SU-DHL-6 (cell line): ENCODE data around the gene ADSL.

Experiments
- H2AFZ ChIP-seq: fragments of 200-600 bp; sonication (generic); 2 replicates; pipeline ENCODE4 v1.6.1; 2014; ENCODE audit warnings: low read depth, mild to moderate bottlenecking, moderate library complexity, mixed read lengths, antibody characterized with exemption, low read length; ENCODE audit not compliant: severe bottlenecking
- H3F3A ChIP-seq: fragments of 200-600 bp; shearing (Covaris generic); 2 replicates; pipeline ENCODE4 v1.6.0; 2016; ENCODE audit warnings: antibody characterized with exemption, mild to moderate bottlenecking; ENCODE audit not compliant: insufficient read depth
- H3K27ac ChIP-seq: fragments of 200-600 bp; sonication (generic); 2 replicates; pipeline ENCODE4 v1.5.1; 2016; ENCODE audit warnings: low read depth, mild to moderate bottlenecking, low read length, moderate library complexity, mixed read lengths
- H3K27me3 ChIP-seq: fragments of 200-600 bp; sonication (generic), shearing (Covaris generic); 2 replicates; pipeline ENCODE4 v1.6.0; 2014; ENCODE audit warnings: mild to moderate bottlenecking, low read length
- H3K36me3 ChIP-seq: fragments of 200-600 bp; sonication (generic); 2 replicates; pipeline ENCODE4 v1.6.1; 2014; ENCODE audit warnings: mild to moderate bottlenecking, low read length, mixed read lengths
- H3K4me2 ChIP-seq: fragments of 300-600, 200-600 bp; shearing (Covaris generic), sonication (generic); 2 replicates; pipeline ENCODE4 v1.6.0; 2014; ENCODE audit warnings: low read length, low read depth, mild to moderate bottlenecking; ENCODE audit not compliant: poor library complexity, severe bottlenecking
- H3K4me3 ChIP-seq: fragments of 200-600 bp; sonication (generic); 2 replicates; pipeline ENCODE4 v1.5.1; 2014; ENCODE audit warnings: antibody characterized with exemption, low read length, mild to moderate bottlenecking, mixed read lengths; ENCODE audit not compliant: insufficient read depth, poor library complexity, severe bottlenecking
- H3K79me2 ChIP-seq: fragments of 200-600 bp; sonication (generic); 2 replicates; pipeline ENCODE4 v1.6.1; 2014; ENCODE audit warnings: mild to moderate bottlenecking, low read length, moderate library complexity; ENCODE audit not compliant: insufficient read depth
- H3K9ac ChIP-seq: fragments of 200-600 bp; sonication (generic); 2 replicates; pipeline ENCODE4 v1.7.0; 2014; ENCODE audit warnings: mild to moderate bottlenecking, low read length
- H3K9me2 ChIP-seq: fragments of 200-600 bp; sonication (generic); replicated peaks from 2 replicates; pipeline ENCODE4 v1.6.1; 2014; ENCODE audit warnings: low read length; ENCODE audit not compliant: insufficient read depth
- H3K9me3 ChIP-seq: fragments of 200-600 bp; sonication (generic); 2 replicates; pipeline ENCODE4 v1.6.1; 2014; ENCODE audit warnings: low read length, mixed read lengths; ENCODE audit not compliant: insufficient read depth
- H4K20me1 ChIP-seq: fragments of 200-600 bp; sonication (generic); 2 replicates; pipeline ENCODE4 v1.6.1; 2014; ENCODE audit warnings: low read depth, mild to moderate bottlenecking, antibody characterized with exemption, low read length, moderate library complexity, mixed read lengths
- CTCF ChIP-seq: fragments of 200-600 bp; sonication (generic); IDR thresholded peaks from one replicate; pipeline ENCODE4 v1.5.1; 2017; ENCODE audit warnings: antibody characterized with exemption, mild to moderate bottlenecking, low read length, moderate library complexity; ENCODE audit not compliant: insufficient read depth, poor library complexity, severe bottlenecking
- EZH2phosphoT487 ChIP-seq: fragments of 200-600 bp; sonication (generic), shearing (Covaris generic); conservative IDR thresholded peaks from 2 replicates; pipeline ENCODE4 v1.6.1; 2018; ENCODE audit warnings: mild to moderate bottlenecking, antibody characterized with exemption, low read length, moderate library complexity, mixed read lengths

ADSL gene

GRCh38 chr22:40405178-40406062 is 59.1 kb downstream of the ADSL start:
- Histone ChIP-seq H3K79me2 (no peaks in the 10 kb centered on the region), H2AFZ (no peak overlapping the region), H3K36me3 (0 out of 2 replicates have a peak, but pooled peaks cover 5% of the 10 kb centered on the region), H3K9me2 (no peaks in the 10 kb centered on the region), H3K4me3 (no peak overlapping the region), H3K27ac (no peak overlapping the region), H3K9me3 (no peaks in the 10 kb centered on the region), H3F3A (peaks cover 45% of the 10 kb centered on the region), H3K4me2 (no peak overlapping the region), H4K20me1 (no peaks in the 10 kb centered on the region), H3K27me3 (no peaks in the 10 kb centered on the region), H3K9ac (no peak overlapping the region)
- TF ChIP-seq EZH2phosphoT487 (no peak), CTCF (no peak)

DNA sequence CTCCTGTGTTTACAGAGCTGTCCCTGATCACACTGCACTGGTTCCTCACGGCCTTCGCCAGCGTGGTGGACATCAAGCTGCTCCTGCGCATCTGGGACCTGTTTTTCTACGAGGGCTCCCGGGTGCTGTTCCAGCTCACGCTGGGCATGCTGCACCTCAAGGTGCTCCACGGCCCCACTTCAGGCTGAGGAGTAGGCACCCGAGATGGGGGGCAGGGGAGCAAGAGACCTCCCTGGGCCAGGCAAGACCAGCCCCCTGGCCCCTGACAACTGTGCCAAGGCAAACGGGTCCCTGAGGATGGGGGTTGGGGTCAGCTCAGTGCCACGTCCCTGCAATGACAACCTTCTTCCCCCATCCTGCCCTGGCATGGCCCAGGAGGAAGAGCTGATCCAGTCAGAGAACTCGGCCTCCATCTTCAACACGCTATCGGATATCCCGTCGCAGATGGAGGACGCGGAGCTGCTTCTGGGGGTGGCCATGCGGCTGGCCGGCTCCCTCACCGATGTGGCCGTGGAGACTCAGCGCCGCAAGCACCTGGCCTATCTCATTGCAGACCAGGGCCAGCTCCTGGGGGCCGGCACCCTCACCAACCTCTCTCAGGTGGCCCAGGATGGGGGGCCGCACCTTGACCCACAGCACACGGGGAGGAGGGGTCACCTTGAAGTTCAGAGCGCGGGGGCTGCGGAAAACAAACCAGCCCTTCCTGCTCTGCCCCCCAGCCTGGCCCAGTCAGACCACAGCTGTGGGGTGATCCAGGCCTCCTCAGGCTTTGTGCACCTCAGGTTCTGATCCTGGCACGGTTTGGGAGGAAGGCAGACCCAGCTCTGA is 60.0 kb downstream of the ADSL start:
- Histone ChIP-seq H3K27me3 (no peaks in the 10 kb centered on the region), H3K9ac (no peak overlapping the region), H3F3A (peaks cover 47% of the 10 kb centered on the region), H3K27ac (no peak overlapping the region), H3K79me2 (no peaks in the 10 kb centered on the region), H2AFZ (no peak overlapping the region), H3K36me3 (0 out of 2 replicates have a peak, but pooled peaks cover 5% of the 10 kb centered on the region), H3K9me3 (no peaks in the 10 kb centered on the region), H3K4me2 (no peak overlapping the region), H3K9me2 (no peaks in the 10 kb centered on the region), H4K20me1 (no peaks in the 10 kb centered on the region), H3K4me3 (no peak overlapping the region)
- TF ChIP-seq EZH2phosphoT487 (no peak), CTCF (no peak)

DNA sequence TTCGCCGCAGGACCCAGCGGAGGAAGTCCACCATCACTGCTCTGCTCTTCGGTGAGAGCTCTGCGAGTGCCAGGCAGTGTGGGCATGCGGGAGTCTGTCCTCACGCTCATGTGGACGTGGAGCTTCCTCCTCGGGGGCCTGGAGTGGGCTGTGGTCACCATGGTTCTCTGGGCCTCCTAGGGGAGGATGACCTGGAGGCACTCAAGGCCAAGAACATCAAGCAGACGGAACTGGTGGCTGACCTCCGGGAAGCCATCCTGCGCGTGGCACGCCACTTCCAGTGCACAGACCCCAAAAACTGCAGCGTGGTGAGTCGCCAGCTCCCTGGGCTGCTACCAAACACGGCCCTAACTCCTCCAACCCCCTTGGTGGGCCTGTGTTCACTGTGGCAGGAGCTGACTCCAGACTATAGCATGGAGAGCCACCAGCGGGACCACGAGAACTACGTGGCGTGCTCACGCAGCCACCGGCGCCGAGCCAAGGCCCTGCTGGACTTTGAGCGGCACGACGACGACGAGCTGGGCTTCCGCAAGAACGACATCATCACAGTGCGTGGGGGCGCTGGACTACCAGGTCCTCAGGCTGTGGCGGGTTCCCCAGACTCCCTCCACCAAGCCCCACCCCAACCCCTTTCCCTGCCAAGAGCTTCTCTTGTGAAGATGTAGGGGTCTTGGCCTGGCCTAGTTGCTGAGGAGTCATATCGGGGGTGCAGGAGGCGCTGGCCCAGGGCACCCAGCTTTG is 60.9 kb downstream of the ADSL start:
- H3K4me3 ChIP-seq = no peak overlapping the region
- no peak overlapping the region for H3K27ac ChIP-seq
- no peaks in the 10 kb centered on the region for H3K9me3 ChIP-seq
- H3K4me2 ChIP-seq = no peak overlapping the region
- H3F3A ChIP-seq = peaks cover 45% of the 10 kb centered on the region
- H3K27me3 ChIP-seq = no peaks in the 10 kb centered on the region
- no peak overlapping the region for H3K9ac ChIP-seq
- no peaks in the 10 kb centered on the region for H4K20me1 ChIP-seq
- 0 out of 2 replicates have a peak, but pooled peaks cover under 1% of the 10 kb centered on the region for H3K36me3 ChIP-seq
- H3K9me2 ChIP-seq = no peaks in the 10 kb centered on the region
- H2AFZ ChIP-seq = no peak overlapping the region
- TF ChIP-seq CTCF = no peak
- H3K79me2 ChIP-seq = no peaks in the 10 kb centered on the region
